Immature natural killer cell (primary cell): ENCODE measurements around the gene PCDH11Y. TPM values are rescaled to one million over a fixed set of nuclear protein-coding genes. Genes with fewer than 3 reads are reported as not detected.
"Not testable (repeated sequence)": the region's sequence is repeated elsewhere in the genome, so short reads cannot be mapped to it uniquely, and the experiment has no call there.

Experiments
- DNase-seq, 3 donors: peaks; one replicate each; pipeline ENCODE4 v3.0.0; 2022; ENCODE audit warnings: mixed read lengths in 1 of 3
- H3K27ac Mint-ChIP-seq, 6 donors: one replicate each; pipeline ENCODE4 v1.8.0; 2020; ENCODE audit warnings: mixed read lengths in 6 of 6, mild to moderate bottlenecking in 5 of 6, inconsistent platforms in 4 of 6, moderate library complexity in 3 of 6
- H3K27me3 Mint-ChIP-seq, 3 donors: one replicate each; pipeline ENCODE4 v1.8.0; 2020 to 2021; ENCODE audit warnings: low read depth in 3 of 3, mild to moderate bottlenecking in 3 of 3, mixed read lengths in 3 of 3, moderate library complexity in 3 of 3, inconsistent platforms in 1 of 3
- H3K36me3 Mint-ChIP-seq, 3 donors: one replicate each; pipeline ENCODE4 v1.8.0; 2020; ENCODE audit warnings: mixed read lengths in 3 of 3, inconsistent platforms in 2 of 3, mild to moderate bottlenecking in 2 of 3
- H3K4me1 Mint-ChIP-seq, 2 donors: one replicate each; pipeline ENCODE4 v1.8.0; 2020; ENCODE audit warnings: inconsistent platforms in 2 of 2, mild to moderate bottlenecking in 2 of 2, mixed read lengths in 2 of 2, moderate library complexity in 1 of 2
- H3K4me3 Mint-ChIP-seq, 5 donors: one replicate each; pipeline ENCODE4 v1.8.0; 2020; ENCODE audit warnings: mild to moderate bottlenecking in 5 of 5, mixed read lengths in 5 of 5, inconsistent platforms in 3 of 5, moderate library complexity in 3 of 5
- H3K9me3 Mint-ChIP-seq, 6 donors: one replicate each; pipeline ENCODE4 v1.8.0; 2020; ENCODE audit warnings: mild to moderate bottlenecking in 6 of 6, mixed read lengths in 6 of 6, inconsistent platforms in 4 of 6, moderate library complexity in 3 of 6
- polyA plus RNA-seq, 3 donors: library from polyadenylated mRNA; unstranded; fragments of 300-500 nt; fragmentation: Illumina TruSeq; gene quantifications; one replicate each; pipeline ENCODE4 v1.2.3, GENCODE V29; 2021

PCDH11Y gene
- polyA plus RNA-seq, 3 donors from 2014 or later = not detected

DNA sequence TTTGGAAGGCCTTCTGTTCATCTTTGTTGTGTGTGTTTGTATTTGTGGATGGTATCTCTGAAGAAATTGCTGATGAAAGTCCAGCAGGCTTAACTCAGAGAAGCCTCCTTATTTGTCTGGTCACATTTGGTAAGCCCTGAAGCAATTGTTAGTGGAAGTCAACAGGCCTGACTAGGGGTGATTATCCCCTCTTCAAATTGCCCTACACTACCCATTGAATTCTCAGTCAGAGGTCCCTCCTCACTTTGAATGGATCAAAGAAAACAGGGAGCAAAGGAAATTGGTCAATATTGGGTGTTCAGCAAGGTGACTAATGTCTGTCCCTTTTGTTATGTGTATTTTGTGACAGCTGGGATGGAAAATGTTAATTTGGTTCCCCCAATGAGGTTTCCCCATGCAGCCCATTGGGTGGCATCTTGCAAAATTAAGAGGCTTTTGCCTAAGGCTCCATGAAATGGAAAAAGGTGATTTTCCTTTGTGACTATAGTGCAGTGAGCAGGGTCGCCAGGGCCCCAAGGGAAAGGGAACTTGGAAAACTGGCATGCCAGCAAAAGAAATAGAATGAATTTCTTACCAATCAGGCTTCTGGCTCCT is 709.8 kb downstream of the PCDH11Y start:
- H3K9me3 Mint-ChIP-seq, H3K27me3 Mint-ChIP-seq, H3K4me1 Mint-ChIP-seq, H3K27ac Mint-ChIP-seq, H3K36me3 Mint-ChIP-seq, DNase-seq, H3K4me3 Mint-ChIP-seq: not testable (repeated sequence)

DNA sequence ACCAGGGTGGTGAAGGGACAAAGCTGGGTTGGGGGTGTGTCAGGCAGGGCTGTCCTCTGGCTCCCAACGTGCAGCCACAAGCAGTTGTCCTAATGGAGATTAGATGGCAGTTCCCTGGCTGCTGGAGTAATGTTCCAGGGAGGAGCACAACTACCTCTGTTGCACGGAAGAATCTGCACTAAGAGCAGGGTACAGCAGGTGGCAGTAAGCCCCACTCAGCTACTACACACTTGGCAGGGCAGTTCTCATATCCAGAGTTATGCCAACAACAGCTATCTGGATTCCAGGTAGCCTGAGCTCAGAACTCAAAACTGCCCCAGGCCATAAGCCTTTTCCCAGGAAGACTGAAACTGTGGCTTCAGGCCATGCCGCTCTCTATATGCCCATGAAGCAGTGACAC is 761.3 kb downstream of the PCDH11Y start:
- H3K27me3 Mint-ChIP-seq, H3K27ac Mint-ChIP-seq, H3K9me3 Mint-ChIP-seq, DNase-seq, H3K4me1 Mint-ChIP-seq, H3K4me3 Mint-ChIP-seq, H3K36me3 Mint-ChIP-seq: not testable (repeated sequence)

DNA sequence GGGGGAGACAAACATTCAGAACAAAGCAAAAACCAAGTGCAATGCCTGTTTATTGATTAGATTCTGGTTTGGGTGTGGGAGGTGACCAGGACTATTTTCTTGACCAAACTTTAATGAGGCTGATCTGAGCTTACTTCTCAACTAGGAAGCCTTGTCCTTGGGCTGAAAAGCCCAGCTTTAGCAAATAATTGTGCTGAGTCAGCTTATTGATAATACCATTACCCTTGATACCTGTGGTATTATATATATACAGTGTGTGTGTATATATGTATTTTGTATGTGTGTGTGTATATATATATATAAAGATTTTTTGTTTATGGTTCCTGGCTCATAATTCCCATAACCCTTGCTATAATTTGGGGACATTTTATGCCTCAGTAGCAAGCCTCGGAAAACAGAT is 776.4 kb downstream of the PCDH11Y start:
- H3K27me3 Mint-ChIP-seq, H3K36me3 Mint-ChIP-seq, H3K4me1 Mint-ChIP-seq, DNase-seq, H3K9me3 Mint-ChIP-seq, H3K27ac Mint-ChIP-seq, H3K4me3 Mint-ChIP-seq: not testable (repeated sequence)
